SK-N-SH (cell line): ENCODE data around the gene TMEM98.

ENCODE experiments used
- CTCF ChIP-seq: fragments of 200-600 bp; sonication (generic); IDR thresholded peaks from 2 replicates; pipeline ENCODE4 v1.6.1; 2017; ENCODE audit warnings: antibody characterized with exemption, mild to moderate bottlenecking, moderate library complexity
- EP300 ChIP-seq, 2 experiments: IDR thresholded peaks; 2 replicates each; pipeline versions ENCODE4 v1.4.0 to v1.6.1; 2012; ENCODE audit warnings: borderline replicate concordance in 1 of 2, low read depth in 1 of 2, low read length in 1 of 2
- EZH2phosphoT487 ChIP-seq: fragments of 200-600 bp; sonication (generic); IDR thresholded peaks from 2 replicates; pipeline ENCODE4 v1.6.1; 2017; ENCODE audit warnings: low read depth, mixed run types, mild to moderate bottlenecking, antibody characterized with exemption, moderate library complexity, borderline replicate concordance
- MAX ChIP-seq: IDR thresholded peaks from 2 replicates; pipeline ENCODE4 v1.4.0; 2012; ENCODE audit warnings: low read depth
- POLR2AphosphoS5 ChIP-seq: IDR thresholded peaks from 2 replicates; pipeline ENCODE4 v1.6.1; 2012; ENCODE audit warnings: low read depth, low read length
- RXRA ChIP-seq: IDR thresholded peaks from 2 replicates; pipeline ENCODE4 v1.4.0; 2012; ENCODE audit warnings: low read depth, mild to moderate bottlenecking, borderline replicate concordance
- TAF1 ChIP-seq: IDR thresholded peaks from 2 replicates; pipeline ENCODE4 v1.6.1; 2012; ENCODE audit warnings: low read depth, mild to moderate bottlenecking, low read length, moderate library complexity, borderline replicate concordance

- no peak for TF ChIP-seq CTCF
- TF ChIP-seq POLR2AphosphoS5 = no peak
- TF ChIP-seq TAF1 = no peak
- no peak for TF ChIP-seq MAX
- TF ChIP-seq RXRA = no peak
- TF ChIP-seq EP300 (IDR thresholded peaks at IDR 0.05; ENCODE audit: borderline replicate concordance in 1 of 2, low read depth in 1 of 2, low read length in 1 of 2) = no peak
- TF ChIP-seq EZH2phosphoT487 = no peak
Observed at GRCh38 chr17:32988481-32989101, 60.6 kb downstream of the TMEM98 start.
